ENCODE results near the gene TBC1D24. TPM values are rescaled to one million over a fixed set of nuclear protein-coding genes. Genes with fewer than 3 reads are reported as not detected.
"Not testable (repeated sequence)": the region's sequence is repeated elsewhere in the genome, so short reads cannot be mapped to it uniquely, and the experiment has no call there.

Gene TBC1D24
- 10 to 100 TPM in 1 of 2 donors, 1 to 10 TPM in 1; 9.8 to 15.1 TPM for total RNA-seq
- long read RNA-seq: 0 reads

DNA sequence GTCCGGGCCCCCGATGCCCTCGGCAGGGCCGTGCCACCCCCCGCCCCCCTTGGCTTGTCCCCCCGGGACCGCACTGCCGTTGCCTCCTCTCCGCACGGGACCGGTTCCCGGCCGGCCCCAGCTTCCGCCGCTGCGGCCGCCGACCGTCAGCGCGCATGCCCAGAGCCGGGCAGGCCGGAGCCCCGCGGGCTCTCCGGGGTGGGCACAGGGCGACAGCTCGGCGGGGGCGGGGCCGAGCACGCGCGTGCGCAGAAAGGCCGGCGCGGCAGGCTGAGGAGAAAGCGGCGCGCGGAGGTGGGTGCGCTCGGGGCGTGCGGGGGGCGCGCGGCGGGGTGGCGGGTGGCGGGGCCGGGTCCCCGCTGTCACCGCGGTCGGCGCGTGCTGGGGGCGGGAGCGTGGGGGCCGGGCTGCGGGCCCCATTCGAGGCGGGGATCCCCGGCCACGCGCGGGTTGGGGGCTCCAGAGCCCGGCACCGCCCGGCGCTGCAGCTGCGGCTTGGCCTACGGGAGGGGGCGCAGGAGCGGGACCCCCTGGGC, at the start of gene TBC1D24:
TBC1D24 (plus strand) TSS at position 251 of the 536 bp plus-strand sequence. CDS start 21,022 bp downstream, outside the sequence.
- intact Hi-C loops (cut with DNase I): no loop called here

DNA sequence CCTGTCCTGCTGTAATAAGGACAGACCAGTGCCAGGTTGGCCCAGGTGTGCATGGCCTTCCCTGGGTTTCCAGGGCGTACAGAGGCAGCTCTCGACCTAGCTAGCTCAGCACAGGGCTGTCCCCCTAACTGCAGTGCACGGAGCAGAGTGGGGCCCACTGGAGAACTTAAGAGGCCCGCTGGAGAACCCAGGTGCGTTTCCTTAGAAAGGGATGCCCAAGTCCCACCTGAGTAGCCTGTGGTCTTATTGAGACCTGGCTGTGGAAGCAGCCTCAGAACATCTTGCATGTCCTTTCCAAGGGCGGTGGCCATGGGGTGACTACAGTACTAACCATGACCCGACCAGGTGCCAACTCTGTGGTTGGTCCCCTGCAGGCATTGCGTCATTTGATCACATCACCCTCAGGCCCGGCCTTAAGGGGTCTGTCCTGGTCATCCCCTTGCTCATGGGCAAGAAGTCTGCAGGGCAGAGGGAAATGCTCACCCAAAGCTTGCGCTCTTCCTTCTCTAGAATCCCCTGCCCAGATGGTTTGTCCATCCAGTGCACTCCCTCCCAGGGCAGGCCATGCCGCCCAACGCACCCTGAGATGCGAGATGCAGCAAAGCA, 49.0 kb upstream of the TBC1D24 start:
- ATAC-seq (no peak), DNase-seq (no peak)
- intact Hi-C loops (cut with DNase I): loop anchor here in 1 of 2 donors (10.0 kb wide), 1 partner anchor 69 kb away; no protein-coding TSS in a partner anchor

More for the DNA sequence above, at the start of gene TBC1D24:
- DNase-seq (peak; percentile 88), ATAC-seq (peak; percentile 90 to 92)

DNA sequence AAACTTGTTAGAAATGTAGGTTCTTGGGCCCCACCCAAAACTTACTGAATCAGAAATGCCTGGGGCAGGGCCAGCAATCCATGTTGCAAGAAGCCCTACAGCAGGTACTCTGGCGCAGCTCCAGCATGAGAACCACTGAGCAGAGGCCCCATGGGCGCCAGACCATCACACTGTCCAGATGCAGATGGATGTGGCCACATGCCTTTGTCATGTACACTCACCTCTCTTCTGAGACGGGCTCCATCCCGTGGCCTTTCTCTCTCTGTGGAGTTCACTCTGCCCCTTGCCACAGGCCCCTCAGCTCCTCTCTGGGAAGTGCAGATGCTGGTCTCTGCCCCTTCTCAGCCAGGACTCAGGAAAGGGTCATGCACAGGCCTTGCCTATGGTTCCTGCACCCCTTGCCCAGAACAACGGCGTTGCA, 48.0 kb upstream of the TBC1D24 start:
- DNase-seq: no peak
- intact Hi-C loops (cut with DNase I): loop anchor here in 1 of 2 donors (10.0 kb wide), 1 partner anchor 68 kb away; no protein-coding TSS in a partner anchor

DNA sequence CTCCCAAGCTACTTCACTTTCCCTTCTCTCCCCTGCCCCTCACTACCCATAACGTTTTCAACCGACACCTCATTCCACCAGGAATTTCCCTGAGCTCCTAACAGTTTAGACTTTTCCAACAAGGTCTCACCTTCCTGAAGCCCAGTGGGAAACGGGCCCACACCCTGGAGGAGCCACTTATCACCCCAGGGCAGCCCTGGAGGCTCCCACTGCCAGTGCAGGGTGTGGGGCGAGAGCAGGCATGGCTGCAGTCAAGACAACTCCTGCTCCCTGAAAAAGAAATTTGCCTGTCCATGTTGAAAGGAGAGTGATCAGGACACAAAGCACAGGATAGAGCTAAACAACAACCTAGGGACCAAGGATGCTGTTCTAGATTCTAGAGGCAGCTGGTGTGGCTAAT, 47.4 kb upstream of the TBC1D24 start:
- intact Hi-C loops (cut with DNase I): loop anchor here in 1 of 2 donors (10.0 kb wide), 1 partner anchor 67 kb away; no protein-coding TSS in a partner anchor
- ATAC-seq: no peak
- DNase-seq: no peak

More for the DNA sequence above, 48.0 kb upstream of the TBC1D24 start:
- no peak for ATAC-seq

DNA sequence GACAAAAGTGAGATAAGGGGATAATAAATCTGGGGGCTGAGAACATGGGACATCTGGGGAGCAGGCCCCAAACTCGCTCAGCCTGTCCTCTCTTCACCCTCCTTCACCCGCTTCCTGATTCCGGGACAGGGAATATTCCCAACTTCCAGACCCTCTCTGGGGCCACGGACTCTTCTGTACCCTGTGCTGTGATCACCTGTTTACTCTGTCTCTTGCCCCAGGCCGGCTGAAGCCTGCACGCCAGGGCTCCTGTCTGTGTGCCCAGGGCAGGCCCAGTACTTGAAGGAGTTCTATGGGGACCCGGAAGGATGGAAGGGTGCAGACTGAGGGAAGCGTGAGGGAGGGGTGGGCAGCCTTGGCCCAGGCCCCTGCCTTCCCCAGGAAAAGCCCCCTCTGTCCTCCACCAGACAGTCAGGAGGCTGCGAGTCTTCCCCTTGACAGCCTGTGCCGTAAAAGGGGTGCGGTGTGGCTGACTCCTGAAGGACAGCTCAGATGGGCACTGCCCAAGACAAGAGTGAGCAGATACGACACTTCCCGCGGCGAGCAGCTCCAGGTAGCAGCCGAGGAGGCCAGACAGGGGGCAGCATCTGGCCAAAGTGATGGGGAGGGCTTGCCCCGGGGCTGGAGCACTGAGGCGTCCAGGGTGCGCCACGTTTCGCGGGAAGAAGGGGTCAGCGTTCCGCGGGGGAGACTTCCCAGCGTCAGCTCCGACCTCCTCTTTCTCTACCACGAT, 46.7 kb upstream of the TBC1D24 start:
- intact Hi-C loops (cut with DNase I): loop anchor here in 1 of 2 donors (10.0 kb wide), 1 partner anchor 67 kb away; no protein-coding TSS in a partner anchor
- ATAC-seq (peak; percentile 17 to 39), DNase-seq (peak; percentile 43)

DNA sequence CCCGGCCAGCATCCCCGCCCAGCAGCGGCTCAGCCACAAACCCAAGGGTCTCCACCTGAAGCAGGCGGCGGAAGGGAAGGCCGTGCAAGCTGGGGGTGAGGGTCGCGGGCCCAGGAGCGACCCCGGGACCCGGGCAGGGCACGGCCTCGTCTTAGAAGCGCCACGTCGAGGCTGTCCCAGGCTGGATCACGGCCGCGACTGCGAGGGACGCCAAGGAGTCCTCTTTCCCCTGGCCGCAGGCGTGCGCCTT, 46.2 kb upstream of the TBC1D24 start:
- DNase-seq (no peak), ATAC-seq (peak; percentile 47 to 48)
- intact Hi-C loops (cut with DNase I): loop anchor here in 1 of 2 donors (10.0 kb wide), 1 partner anchor 66 kb away; no protein-coding TSS in a partner anchor

DNA sequence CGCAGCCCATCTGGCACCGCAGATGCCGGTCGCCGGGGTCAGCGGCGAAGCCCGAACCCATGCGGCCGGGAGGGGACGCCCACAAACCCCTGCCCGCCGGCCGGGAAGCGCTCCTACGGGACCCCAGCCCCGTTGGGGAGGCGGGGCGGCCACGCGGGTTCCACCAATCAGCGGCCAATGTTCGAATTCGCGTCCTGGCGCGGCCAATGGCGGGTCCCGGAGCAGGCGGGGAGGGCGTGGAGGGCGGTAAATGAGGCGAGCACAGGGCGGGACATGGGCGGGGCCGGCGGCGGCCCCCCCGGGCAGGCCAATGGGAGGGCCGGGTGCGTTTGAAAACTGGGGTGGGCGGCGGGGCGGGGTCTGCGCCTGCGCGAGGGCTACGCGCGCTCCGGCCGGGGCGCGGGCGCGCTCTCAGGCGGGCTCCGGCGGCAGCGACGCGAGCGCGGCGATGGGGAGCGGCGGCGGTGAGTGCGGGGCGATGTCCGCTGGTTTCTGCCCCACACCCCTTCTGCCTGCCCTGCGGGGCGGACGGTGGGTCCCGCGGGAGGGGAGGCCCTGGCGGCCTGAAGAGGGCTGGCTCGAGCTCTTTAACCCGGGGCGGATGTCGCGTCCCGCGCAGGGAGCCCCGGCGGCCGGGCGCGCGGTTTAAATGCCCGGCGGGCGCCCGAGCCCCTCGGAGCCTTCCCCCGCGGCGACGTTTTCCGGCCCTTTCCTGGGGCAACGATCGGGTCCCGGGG, 45.7 kb upstream of the TBC1D24 start, which contains the start of gene CCNF:
CCNF (plus strand) TSS at position 414 of the 737 bp plus-strand sequence; CDS start at position 449, 35 bp downstream.
- DNase-seq (peak; percentile 98), ATAC-seq (peak; percentile 99)
- intact Hi-C loops (cut with DNase I): loop anchor here in 1 of 2 donors (10.0 kb wide), 1 partner anchor 66 kb away; no protein-coding TSS in a partner anchor

DNA sequence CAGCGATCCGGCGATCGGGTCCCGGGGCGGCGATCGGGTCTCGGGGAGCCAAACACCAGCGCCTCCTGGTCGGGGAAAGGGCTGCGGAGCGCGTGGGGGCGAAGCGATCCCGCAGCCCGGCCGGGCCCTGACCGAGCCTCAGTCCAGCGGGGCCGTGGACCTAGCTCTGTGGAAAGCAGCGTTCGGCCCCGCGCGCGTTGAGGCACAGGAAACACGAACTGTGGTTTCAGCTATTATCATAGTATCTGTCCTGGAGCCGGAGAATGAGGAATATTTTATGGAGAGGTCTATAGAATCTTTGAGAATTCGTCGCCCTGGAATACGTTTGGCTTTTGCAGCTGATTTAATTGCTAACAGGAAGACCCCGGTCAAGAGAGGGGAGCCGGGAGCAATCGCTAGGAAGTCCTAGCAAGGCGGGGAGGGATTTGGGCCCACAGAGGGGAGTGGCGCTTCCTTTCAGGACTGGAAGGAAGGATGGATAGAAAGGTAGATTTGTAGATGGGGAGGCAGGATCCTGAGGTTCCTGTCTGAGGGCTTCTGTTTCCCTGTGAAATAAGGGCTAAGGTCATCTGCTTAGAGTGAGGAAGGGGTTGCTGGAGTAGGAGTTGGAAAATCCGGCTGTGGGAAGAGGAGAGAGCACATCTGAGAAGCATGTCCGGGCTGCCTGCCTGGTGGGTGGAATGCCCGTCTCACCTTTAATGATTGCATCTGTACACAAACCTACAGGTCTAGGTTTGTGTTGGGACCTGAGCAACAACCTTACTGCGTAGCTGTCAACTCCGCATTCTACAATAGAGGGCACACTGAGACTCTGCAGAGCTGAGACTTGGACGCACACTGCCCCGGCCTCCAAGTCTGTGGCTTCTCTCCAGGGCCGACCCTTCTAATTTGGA, 44.9 kb upstream of the TBC1D24 start:
- DNase-seq (no peak), ATAC-seq (peak; percentile 7 to 16)
- intact Hi-C loops (cut with DNase I): loop anchor here in 1 of 2 donors (10.0 kb wide), 1 partner anchor 65 kb away; no protein-coding TSS in a partner anchor

DNA sequence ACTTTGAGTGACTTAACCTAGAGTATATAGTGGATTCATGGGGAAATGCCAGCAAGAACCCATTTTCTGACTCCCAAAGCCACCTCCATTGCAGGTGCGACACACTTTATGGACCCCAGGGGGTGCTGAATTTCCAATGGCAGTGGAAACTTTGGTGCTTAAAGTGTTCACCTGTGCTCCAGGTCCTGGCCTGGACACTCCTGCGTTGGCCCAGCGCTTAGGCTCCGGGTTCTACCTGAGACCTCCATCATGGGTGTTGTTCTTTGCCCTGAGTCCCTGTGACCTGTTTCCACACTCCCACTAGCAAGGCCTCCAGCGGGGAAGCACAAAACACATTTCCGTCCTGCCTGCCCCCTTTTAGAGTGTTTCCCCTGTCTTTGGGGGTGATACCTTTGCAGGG, 42.6 kb upstream of the TBC1D24 start:
- intact Hi-C loops (cut with DNase I): no loop called here
- DNase-seq (no peak), ATAC-seq (no peak)

DNA sequence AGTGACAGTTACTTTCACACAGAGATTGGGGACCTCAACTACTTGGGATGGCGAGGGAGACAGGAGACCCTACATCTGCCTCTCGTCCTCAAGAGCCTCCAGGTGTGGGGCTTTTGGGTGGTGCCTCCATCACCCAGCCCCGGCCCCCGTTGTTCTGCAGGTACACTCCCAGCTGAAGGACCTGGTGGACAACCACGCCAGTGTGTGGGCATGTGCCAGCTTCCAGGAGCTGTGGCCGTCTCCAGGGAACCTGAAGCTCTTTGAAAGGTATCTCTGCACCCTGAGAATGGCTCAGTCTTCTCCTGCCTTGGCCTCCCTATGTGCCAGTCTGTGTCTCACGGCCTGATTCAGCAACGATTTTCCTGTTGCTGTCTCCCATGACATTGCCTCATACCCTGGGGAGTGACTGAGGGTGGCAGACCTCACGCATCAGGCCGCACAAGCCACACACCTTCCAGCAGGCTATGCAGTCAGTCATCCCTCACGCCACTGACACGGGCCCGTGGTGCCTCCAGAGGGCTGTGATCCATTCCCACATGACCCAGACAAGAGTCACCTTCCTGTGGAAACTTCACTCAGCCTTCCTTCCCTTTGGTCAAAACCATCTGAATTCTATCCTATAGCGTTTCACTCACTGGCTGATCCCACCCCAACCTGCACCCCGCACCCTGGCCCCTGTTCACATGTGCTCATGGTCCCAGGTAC, 42.0 kb upstream of the TBC1D24 start:
- ATAC-seq (no peak), DNase-seq (no peak)
- intact Hi-C loops (cut with DNase I): no loop called here

DNA sequence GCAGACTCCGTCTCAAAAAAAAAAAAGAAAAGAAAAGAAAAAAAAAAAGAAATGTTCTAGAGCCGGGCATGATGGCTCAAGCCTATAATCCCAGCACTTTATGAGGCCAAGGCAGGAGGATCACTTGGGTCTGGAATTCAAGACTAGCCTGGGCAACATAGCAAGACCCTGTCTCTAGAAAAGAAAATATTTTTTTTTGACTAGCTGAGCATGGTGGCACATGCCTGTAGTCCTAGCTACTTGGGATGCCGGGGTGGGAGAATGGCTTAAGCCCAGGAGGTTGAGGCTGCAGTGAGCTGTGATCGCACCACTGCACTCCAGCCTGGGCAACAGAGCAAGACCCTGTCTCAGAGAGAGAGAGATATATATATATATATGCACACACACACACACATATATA, 39.7 kb upstream of the TBC1D24 start:
- DNase-seq; intact Hi-C loops (cut with DNase I); ATAC-seq: not testable (repeated sequence)

DNA sequence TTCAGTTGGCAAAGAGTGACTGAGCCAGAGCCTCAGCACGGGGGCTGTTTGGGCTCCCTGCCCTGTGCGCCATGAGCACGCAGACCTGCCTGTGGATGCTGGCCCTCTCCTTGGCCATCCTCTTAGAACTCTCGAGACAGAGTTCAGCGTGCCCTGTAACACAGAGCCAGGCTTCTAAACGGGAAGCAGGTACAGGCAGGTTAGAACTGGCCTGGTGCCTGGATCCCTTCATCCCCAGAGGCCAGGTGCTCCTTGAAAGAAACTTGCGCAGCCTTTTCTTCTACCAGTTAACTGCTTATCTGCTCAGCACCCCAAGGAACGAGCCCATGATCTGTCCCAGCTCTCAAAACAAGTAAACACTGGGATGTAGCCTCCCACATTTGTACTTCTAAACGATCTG, 38.8 kb upstream of the TBC1D24 start:
- ATAC-seq: no peak
- no peak for DNase-seq

DNA sequence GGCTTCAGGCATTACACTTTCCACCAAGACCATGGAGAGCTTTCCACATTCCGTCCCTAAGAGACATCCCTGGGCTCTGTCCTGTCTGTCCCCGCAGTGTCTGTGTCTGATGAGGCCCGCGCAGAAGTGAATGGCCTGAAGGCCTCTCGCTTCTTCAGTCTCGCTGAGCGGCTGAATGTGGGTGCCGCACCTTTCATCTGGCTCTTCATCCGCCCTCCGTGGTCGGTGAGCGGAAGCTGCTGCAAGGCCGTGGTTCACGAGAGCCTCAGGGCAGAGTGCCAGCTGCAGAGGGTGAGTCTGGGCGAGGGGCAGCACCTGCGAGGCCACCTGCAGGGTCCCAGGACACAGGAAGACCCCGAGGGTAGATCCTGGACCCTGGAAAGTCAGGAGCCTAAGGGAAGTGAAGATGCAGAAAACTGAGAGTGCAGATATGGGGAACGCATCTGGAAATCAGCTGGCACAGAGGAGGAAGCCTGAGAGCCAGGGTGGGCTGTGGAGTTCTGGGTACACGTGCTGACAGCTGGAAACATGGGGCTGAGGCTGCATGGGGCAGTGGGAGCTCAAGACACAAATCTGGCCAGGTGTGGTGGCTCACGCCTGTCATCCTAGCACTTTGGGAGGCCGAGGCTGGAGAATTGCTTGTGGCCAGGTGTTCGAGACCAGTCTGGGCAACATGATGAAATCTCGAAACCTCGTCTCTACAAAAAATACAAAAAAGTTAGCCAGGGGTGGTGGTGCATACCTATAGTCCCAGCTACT, 37.7 kb upstream of the TBC1D24 start:
- intact Hi-C loops (cut with DNase I): no loop called here
- no peak for DNase-seq
- ATAC-seq: no peak

More for the DNA sequence above, 38.8 kb upstream of the TBC1D24 start:
- intact Hi-C loops (cut with DNase I): no loop called here

DNA sequence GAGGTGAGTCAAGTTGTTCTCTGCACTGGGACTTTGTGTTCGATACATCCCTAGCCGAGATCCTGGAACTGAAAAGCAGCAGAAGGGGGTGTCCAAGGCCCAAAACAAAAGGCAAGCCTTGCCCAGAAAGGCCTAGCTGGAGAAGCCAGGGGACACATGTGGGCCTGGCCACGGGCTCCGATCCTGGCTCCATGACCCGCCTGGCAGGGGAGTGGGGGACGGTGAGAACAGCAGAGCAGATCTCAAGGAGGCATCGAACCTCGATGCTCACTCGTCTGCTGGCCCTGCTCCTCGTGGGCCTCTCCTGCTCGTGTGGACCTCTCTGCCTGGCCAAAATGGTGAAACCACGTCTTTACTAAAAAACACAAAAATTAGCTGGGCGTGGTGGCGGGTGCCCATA, 36.8 kb upstream of the TBC1D24 start:
- intact Hi-C loops (cut with DNase I): no loop called here
- ATAC-seq: no peak
- no peak for DNase-seq

DNA sequence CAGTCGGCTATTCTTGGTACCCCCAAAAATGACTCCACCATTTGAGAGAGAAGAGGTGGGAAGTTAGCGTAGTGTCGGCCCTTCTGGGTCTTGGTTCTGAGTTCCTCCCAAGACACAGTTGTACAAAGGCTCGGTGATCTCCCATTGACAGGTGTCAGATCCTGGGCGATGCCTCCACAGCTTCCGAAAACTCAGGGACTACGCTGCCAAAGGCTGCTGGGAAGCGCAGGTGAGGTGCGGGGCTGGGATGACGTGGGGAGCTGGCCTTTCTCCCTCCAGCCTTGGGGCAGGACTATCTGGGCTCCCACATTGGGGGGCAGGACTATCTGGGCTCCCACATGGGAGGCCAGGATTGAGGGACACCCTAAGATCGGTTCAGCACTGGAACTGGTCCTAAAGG, 35.3 kb upstream of the TBC1D24 start:
- intact Hi-C loops (cut with DNase I): no loop called here
- no peak for DNase-seq
- ATAC-seq: no peak

DNA sequence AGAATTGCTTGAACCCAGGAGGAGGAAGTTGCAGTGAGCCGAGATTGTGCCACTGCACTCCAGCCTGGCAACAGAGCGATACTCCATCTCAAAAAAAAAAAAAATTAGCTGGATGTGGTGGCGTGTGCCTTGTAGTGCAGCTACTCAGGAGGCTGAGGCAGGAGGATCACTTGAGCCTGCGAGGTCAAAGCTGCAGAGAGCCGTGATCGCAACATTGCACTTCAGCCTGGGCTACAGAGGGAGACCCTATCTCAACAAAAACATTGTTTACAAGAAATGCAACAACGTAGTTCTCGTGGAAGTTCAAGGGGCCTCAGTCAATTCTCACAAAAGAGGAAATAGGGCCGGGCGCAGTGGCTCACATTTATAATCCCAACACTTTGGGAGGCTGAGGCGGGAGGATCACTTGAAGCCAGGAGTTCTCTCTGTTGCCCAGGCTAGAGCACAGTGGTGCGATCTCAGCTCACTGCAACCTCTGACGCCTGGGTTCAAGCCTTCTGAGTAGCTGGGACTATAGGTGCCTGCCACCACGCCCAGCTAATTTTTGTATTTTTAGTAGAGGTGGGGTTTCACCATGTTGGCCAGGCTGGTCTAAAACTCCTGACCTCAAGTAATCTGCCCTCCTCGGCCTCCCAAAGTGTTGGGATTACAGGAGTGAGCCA, 33.7 kb upstream of the TBC1D24 start:
- intact Hi-C loops (cut with DNase I); DNase-seq; ATAC-seq: not testable (repeated sequence)

Data from left cardiac atrium (tissue), 4 donors.